ENCODE measurements around the gene HNF1B. TPM values are rescaled to one million over a fixed set of nuclear protein-coding genes. Genes with fewer than 3 reads are reported as not detected.
A peak's percentile ranks its signal among the peaks of the same experiment; 100 is the strongest.

HNF1B gene
- total RNA-seq, 2 donors from 2014 or later, result 0.14 to 1.4 TPM

GRCh38 chr17:37725021-37725595 lies 19.8 kb downstream of the HNF1B start:
- H3K9me3 Mint-ChIP-seq, result no peaks in the 10 kb centered on the region
- ATAC-seq (no peak), DNase-seq (ENCODE audit: low spot score in 2 of 2) (no peak)
- H3K36me3 Mint-ChIP-seq, result no peaks in the 10 kb centered on the region
- no peak overlapping the region for H3K27ac Mint-ChIP-seq

GRCh38 chr17:37720989-37721388 lies 23.9 kb downstream of the HNF1B start:
- ATAC-seq (no peak), DNase-seq (ENCODE audit: low spot score in 2 of 2) (no peak)
- Mint-ChIP-seq H3K9me3 (no peaks in the 10 kb centered on the region), H3K27ac (no peak overlapping the region), H3K36me3 (no peaks in the 10 kb centered on the region)

DNA sequence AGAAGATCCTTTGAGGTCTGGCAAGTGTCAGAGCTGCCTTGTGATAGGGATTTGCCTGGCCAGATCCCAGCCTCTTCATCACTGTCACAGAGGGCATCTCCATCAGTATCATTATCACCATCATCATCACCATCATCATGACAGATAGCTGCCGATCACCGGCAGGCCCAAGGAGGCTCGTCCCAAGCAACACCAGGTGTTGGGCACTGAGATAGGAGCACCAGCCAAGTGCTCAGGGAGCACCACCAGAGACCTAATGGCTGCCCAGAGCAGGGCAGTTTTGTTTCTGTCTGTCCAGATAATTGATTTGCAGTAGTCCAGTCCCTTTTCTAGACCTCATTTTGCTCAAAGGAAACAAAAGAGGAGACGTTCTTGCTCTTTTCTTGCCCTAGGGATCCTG lies 25.0 kb downstream of the HNF1B start:
- H3K27ac Mint-ChIP-seq, result no peak overlapping the region
- H3K36me3 Mint-ChIP-seq, result no peaks in the 10 kb centered on the region
- ATAC-seq, result no peak
- no peaks in the 10 kb centered on the region for H3K9me3 Mint-ChIP-seq
- no peak for DNase-seq (ENCODE audit: low spot score in 2 of 2)

DNA sequence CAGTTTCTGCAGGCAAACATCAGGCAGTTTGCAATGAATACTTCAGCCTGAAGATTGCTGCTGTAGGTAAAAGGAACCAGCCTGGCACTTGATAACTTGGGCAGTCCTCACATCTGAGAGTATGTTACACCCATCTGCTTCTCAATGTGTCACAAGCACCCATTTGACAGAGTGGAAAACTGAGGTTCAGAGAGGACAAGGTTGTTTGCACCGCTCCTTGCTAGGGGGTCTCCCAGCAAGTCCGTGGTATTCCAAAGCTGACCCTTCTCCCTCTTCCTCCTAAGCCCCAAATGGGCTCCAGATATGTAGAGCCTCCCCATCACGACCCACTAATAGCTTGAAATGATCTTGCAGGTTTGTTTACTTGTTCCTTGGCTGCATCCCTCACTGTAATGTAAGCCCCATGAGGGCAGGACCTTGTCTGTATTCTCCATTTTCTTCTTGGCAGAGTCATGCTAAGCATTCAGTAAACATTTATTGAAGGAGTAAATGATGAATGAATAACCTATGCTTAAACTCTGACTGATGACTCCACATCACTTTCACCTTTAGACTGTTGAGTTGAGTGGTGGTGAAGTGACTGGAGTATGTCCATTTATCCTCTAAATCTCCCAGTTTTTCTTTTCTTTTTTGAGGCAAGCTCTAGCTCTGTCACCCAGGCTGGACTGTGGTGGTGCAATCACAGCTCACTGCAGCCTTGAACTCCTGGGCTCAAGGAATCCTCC lies 26.4 kb downstream of the HNF1B start:
- Mint-ChIP-seq H3K9me3 (no peaks in the 10 kb centered on the region), H3K27ac (no peak overlapping the region), H3K36me3 (no peaks in the 10 kb centered on the region)
- DNase-seq (ENCODE audit: low spot score in 2 of 2) (no peak), ATAC-seq (no peak)

- DNase-seq (ENCODE audit: low spot score in 2 of 2) (no peak), ATAC-seq (no peak)
- Mint-ChIP-seq H3K36me3 (no peaks in the 10 kb centered on the region), H3K27ac (no peak overlapping the region), H3K9me3 (no peaks in the 10 kb centered on the region)
Observed at GRCh38 chr17:37717627-37718323, 27.1 kb downstream of the HNF1B start.

GRCh38 chr17:37714897-37715296 lies 30.0 kb downstream of the HNF1B start:
- Mint-ChIP-seq H3K36me3 (no peaks in the 10 kb centered on the region), H3K27ac (no peak overlapping the region), H3K9me3 (no peaks in the 10 kb centered on the region)
- no peak for DNase-seq (ENCODE audit: low spot score in 2 of 2)
- ATAC-seq, result no peak

DNA sequence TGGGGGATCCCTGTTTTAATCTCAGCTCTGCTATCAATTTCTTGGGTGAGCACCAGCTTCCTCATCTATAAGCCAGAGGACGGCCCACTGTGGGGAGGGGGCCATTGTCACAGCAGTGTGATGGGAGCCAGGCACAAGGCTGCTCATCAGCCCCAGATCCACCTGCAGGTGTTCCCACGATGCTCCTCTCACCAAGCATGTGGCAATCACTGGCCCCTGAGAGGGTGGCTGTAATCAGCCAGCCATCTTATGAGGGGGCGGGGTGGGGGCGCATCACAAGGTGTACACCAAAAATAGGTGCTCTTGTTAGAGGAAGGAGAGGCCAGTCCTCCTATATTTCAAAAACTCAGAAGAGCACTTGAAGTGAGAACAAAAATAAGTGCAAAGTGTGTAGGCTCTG lies 31.2 kb downstream of the HNF1B start:
- DNase-seq (ENCODE audit: low spot score in 2 of 2) (no peak), ATAC-seq (no peak)
- no peaks in the 10 kb centered on the region for H3K9me3 Mint-ChIP-seq
- H3K27ac Mint-ChIP-seq, result no peak overlapping the region
- no peaks in the 10 kb centered on the region for H3K36me3 Mint-ChIP-seq

DNA sequence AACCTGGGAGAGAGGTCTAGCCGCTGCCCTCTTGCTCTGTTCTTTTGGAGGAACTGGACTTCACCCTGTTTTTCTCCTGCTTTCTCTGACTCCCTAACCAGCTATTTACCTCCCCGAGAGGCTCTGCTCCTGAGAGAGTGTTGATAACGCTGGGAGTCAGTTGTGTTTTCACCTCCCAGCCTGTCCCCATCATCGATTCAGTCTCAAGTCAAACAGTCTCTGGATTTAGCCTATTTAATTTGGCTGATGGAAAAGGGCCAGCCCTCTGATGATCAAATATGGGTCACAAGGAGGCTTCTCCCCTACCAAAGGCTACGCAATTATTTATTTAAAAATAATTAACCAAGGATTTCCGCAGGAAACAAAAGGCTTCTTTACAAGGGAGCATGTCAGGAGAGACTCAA lies 31.8 kb downstream of the HNF1B start:
- Mint-ChIP-seq H3K27ac (no peak overlapping the region), H3K9me3 (no peaks in the 10 kb centered on the region), H3K36me3 (no peaks in the 10 kb centered on the region)
- ATAC-seq (no peak), DNase-seq (ENCODE audit: low spot score in 2 of 2) (no peak)

DNA sequence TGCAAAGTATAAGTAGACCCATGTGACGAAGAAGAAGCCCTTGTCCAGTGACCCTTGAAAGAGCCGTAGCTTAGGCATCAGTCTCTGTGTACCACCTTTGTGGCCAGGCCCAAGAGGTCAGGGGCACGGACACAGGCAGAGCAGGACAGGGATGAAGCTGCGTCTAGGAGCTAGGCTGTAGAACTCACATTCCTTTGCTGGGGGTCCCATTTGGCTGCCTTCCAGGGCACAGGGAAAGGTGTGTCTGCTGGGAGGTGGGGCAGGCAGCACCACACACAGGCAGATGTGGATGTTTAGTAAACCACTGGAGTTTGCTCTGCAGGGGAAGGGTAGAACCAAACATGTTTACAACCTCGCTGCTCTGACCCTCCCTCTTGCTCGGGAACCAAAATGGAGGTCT lies 33.7 kb downstream of the HNF1B start:
- ATAC-seq, result no peak
- Mint-ChIP-seq H3K9me3 (no peaks in the 10 kb centered on the region), H3K27ac (no peak overlapping the region), H3K36me3 (no peaks in the 10 kb centered on the region)
- no peak for DNase-seq (ENCODE audit: low spot score in 2 of 2)

- Mint-ChIP-seq H3K9me3 (no peaks in the 10 kb centered on the region), H3K36me3 (no peaks in the 10 kb centered on the region), H3K27ac (no peak overlapping the region)
- DNase-seq (ENCODE audit: low spot score in 2 of 2) (no peak), ATAC-seq (peak in 1 of 2 donors; percentile 22)
Observed at GRCh38 chr17:37710344-37710886, 34.4 kb downstream of the HNF1B start.

GRCh38 chr17:37708616-37709212 lies 36.1 kb downstream of the HNF1B start:
- no peak for DNase-seq (ENCODE audit: low spot score in 2 of 2)
- peak in 1 of 2 donors; percentile 70 for ATAC-seq
- no peaks in the 10 kb centered on the region for H3K36me3 Mint-ChIP-seq

DNA sequence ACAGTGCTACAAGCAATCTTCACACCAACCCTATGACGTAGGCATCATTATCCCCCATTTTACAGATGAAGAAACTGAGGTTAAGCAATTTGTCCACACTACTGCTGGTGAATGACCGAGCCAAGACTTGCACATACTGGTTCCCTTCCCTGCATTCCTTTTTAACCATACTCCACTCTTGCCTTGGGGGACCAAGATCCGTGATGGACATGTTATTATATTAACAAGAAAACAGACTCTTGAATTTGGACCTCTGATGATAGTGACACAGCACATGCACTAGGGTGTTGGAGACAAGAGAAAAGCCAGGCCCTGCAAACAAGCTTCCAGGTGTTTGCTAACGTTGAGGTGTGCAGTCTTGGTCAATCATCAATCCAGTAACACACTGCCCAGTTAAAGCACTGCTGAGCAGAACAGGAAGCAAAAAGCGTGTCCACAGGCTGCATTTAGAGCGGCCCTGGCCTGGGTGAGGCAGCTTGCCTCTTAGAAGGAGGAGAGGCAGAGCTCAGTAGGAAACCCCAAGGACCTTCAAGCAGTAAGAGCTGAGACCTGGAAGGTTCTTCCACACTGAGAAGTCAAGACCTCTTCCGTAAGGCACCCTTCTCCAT lies 36.7 kb downstream of the HNF1B start:
- Mint-ChIP-seq H3K27ac (no peak overlapping the region), H3K36me3 (no peaks in the 10 kb centered on the region), H3K9me3 (no peaks in the 10 kb centered on the region)
- ATAC-seq (no peak), DNase-seq (ENCODE audit: low spot score in 2 of 2) (no peak)

More at GRCh38 chr17:37708616-37709212, 36.1 kb downstream of the HNF1B start:
- no peak overlapping the region for H3K27ac Mint-ChIP-seq
- H3K9me3 Mint-ChIP-seq, result no peaks in the 10 kb centered on the region

- DNase-seq (ENCODE audit: low spot score in 2 of 2) (no peak), ATAC-seq (no peak)
- H3K27ac Mint-ChIP-seq, result no peak overlapping the region
- H3K36me3 Mint-ChIP-seq, result no peaks in the 10 kb centered on the region
- H3K9me3 Mint-ChIP-seq, result no peaks in the 10 kb centered on the region
Observed at GRCh38 chr17:37706446-37706845, 38.4 kb downstream of the HNF1B start.

- Mint-ChIP-seq H3K27ac (peak overlapping the region in 1 of 2 donors; percentile 21), H3K9me3 (no peaks in the 10 kb centered on the region), H3K36me3 (no peaks in the 10 kb centered on the region)
- DNase-seq (ENCODE audit: low spot score in 2 of 2) (no peak), ATAC-seq (no peak)
Observed at GRCh38 chr17:37702598-37702997, 42.3 kb downstream of the HNF1B start.

- DNase-seq (ENCODE audit: low spot score in 2 of 2), result peak in 1 of 2 donors; percentile 64
- Mint-ChIP-seq H3K36me3 (no peaks in the 10 kb centered on the region), H3K9me3 (no peaks in the 10 kb centered on the region), H3K27ac (peak overlapping the region; percentile 21 to 30)
- peak; percentile 42 to 66 for ATAC-seq
Observed at GRCh38 chr17:37701496-37701898, 43.4 kb downstream of the HNF1B start.

DNA sequence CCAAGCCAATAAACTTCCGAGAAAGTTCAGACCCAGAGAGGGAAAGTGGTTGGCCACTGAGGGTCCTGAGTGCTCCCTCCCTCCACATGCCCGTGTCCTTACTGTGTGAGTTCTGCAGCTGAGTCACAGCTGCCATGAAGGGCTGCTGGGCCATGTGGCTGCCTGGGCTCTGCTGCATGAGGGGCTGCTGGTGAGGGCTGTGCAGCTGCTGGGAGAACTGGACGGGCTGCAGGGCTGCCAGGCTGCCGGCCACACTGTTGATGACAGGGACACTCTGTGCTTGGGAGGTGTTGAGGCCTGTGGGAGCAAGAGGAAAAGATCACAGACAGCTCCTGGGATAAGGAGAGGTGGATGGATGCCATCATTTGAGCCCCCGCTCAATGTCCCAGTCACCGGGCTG lies 44.0 kb downstream of the HNF1B start:
- H3K27ac Mint-ChIP-seq, result peak overlapping the region in 1 of 2 donors; percentile 21

More for the DNA sequence above, 44.0 kb downstream of the HNF1B start:
- Mint-ChIP-seq H3K36me3 (no peaks in the 10 kb centered on the region), H3K9me3 (no peaks in the 10 kb centered on the region)
- DNase-seq (ENCODE audit: low spot score in 2 of 2) (no peak), ATAC-seq (no peak)

Measured in activated naive CD4-positive, alpha-beta T cell treated with anti-CD3 and anti-CD28 coated beads, Interleukin-2, amount 50 U/mL, for 72 hours (primary cell).